ENCODE measurements around the gene ZNF648.

Gene ZNF648

DNA sequence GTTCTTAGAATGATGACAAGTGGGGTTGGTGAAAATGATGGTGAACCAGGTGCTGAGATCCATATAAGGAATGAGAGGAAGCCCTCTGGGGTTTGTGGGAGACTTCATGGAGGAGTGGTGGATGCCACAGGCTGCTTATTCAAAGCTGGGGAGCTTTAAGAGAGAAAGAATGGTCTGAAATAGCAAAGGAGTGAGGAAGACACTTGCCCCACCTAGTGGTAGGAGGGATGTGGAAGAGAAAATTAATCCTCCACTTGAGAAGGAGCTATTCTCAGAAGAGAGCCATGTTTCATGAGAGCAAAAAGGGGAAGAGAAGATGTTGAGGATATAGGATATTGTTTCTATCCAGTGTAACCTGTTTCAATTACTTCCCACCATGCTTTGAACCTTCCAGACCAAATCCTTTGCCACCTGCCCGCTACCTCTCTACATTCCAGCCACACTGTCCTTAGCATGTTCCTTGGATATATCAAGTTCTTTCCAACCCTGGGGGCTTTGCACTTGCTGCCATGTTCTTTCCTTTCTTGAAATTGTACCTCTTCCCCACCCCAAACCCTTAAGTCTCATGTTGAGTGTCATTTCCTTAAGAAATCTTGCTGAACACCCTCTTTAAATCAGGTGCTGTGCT lies 19.6 kb upstream of the ZNF648 start:
- TF ChIP-seq, protein P1, sequence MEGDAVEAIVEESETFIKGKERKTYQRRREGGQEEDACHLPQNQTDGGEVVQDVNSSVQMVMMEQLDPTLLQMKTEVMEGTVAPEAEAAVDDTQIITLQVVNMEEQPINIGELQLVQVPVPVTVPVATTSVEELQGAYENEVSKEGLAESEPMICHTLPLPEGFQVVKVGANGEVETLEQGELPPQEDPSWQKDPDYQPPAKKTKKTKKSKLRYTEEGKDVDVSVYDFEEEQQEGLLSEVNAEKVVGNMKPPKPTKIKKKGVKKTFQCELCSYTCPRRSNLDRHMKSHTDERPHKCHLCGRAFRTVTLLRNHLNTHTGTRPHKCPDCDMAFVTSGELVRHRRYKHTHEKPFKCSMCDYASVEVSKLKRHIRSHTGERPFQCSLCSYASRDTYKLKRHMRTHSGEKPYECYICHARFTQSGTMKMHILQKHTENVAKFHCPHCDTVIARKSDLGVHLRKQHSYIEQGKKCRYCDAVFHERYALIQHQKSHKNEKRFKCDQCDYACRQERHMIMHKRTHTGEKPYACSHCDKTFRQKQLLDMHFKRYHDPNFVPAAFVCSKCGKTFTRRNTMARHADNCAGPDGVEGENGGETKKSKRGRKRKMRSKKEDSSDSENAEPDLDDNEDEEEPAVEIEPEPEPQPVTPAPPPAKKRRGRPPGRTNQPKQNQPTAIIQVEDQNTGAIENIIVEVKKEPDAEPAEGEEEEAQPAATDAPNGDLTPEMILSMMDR (IDR thresholded peaks at IDR 0.05; ENCODE audit: low read length, missing control alignments): peak; percentile 65
- no peak overlapping the region for H3K4me3 ChIP-seq (replicated peaks; ENCODE audit: low read depth, low read length)
- DNase-seq (ENCODE audit: low read depth): peak; percentile 46

DNA sequence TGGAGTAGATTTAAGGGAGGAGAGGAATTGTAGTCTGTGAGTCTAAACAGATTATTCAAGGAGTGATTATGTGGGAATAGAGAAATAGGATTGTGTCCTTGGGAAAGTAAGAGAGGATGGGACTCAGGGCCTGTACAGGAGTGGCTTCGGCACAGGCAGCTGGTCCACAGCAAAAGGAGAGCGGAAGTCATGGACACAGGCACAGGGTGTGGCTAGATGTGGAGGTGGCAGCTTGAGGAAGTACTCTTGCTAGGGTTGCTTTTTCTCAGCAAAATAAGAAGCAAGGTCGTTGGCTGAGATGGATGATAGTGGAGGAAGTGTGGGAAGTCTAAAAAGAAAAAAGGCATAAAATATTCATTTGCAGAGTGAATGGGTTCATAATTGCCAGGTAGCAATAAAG lies 18.5 kb upstream of the ZNF648 start:
- no peak overlapping the region for H3K4me3 ChIP-seq (replicated peaks; ENCODE audit: low read depth, low read length)
- no peak for DNase-seq (ENCODE audit: low read depth)
- TF ChIP-seq, protein P1 (IDR thresholded peaks at IDR 0.05; ENCODE audit: low read length, missing control alignments): no peak

DNA sequence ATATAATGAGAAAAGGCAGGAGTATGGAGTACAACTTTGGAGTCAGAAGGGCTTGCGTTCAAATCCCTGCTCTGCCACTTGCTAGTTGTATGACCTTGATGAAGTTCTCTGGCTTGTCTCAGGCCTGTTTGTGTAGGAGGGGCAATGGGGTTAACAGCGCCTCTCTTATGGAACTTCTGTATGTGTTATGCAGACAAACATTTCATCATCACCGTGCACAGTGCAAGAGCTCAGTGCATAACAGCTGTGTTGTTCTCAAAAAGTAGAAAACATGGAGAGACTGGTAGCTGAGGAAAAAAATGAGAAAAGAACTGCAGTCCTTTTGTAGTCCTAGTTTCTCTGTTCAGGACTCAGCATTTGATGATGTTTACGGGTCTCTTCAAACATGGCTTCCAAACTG lies 10.4 kb upstream of the ZNF648 start:
- TF ChIP-seq, protein P1 (IDR thresholded peaks at IDR 0.05; ENCODE audit: low read length, missing control alignments): no peak
- no peak for DNase-seq (ENCODE audit: low read depth)
- no peak overlapping the region for H3K4me3 ChIP-seq (replicated peaks; ENCODE audit: low read depth, low read length)

GRCh38 chr1:182069028-182069466 lies 7.5 kb upstream of the ZNF648 start:
- peak; percentile 15 for DNase-seq (ENCODE audit: low read depth)
- TF ChIP-seq, protein P1 (IDR thresholded peaks at IDR 0.05; ENCODE audit: low read length, missing control alignments): peak; percentile 63
- no peak overlapping the region for H3K4me3 ChIP-seq (replicated peaks; ENCODE audit: low read depth, low read length)

- no peak for DNase-seq (ENCODE audit: low read depth)
- TF ChIP-seq, protein P1 (IDR thresholded peaks at IDR 0.05; ENCODE audit: low read length, missing control alignments): no peak
- H3K4me3 ChIP-seq (replicated peaks; ENCODE audit: low read depth, low read length): no peak overlapping the region
Measured at GRCh38 chr1:182066934-182067333, 5.4 kb upstream of the ZNF648 start.

GRCh38 chr1:182065126-182065845 lies 3.8 kb upstream of the ZNF648 start:
- DNase-seq (ENCODE audit: low read depth): no peak
- H3K4me3 ChIP-seq (replicated peaks; ENCODE audit: low read depth, low read length): no peak overlapping the region

More at GRCh38 chr1:182065126-182065845, 3.8 kb upstream of the ZNF648 start:
- TF ChIP-seq, protein P1 (IDR thresholded peaks at IDR 0.05; ENCODE audit: low read length, missing control alignments): no peak

All from fibroblast of pulmonary artery (primary cell).